T follicular helper cell (primary cell): ENCODE data around the gene EFNA1.

Experiments
- DNase-seq: peaks from one replicate; pipeline ENCODE4 v3.0.0-alpha.2; 2020; ENCODE audit warnings: low read depth
- total RNA-seq, 2 experiments: gene quantifications; one replicate each; lab custom pipeline; 2026; lab: John Stamatoyannopoulos, UW

The EFNA1 gene
- total RNA-seq: 0.09 to 3.2 reads per million in 2 experiments

- peak; percentile 27 for DNase-seq
Observed at GRCh38 chr1:155127105-155127966, at the start of gene EFNA1. TSS of gene EFNA1 (plus strand) at chr1:155127876. CDS start at chr1:155127978, 102 bp downstream.

DNA sequence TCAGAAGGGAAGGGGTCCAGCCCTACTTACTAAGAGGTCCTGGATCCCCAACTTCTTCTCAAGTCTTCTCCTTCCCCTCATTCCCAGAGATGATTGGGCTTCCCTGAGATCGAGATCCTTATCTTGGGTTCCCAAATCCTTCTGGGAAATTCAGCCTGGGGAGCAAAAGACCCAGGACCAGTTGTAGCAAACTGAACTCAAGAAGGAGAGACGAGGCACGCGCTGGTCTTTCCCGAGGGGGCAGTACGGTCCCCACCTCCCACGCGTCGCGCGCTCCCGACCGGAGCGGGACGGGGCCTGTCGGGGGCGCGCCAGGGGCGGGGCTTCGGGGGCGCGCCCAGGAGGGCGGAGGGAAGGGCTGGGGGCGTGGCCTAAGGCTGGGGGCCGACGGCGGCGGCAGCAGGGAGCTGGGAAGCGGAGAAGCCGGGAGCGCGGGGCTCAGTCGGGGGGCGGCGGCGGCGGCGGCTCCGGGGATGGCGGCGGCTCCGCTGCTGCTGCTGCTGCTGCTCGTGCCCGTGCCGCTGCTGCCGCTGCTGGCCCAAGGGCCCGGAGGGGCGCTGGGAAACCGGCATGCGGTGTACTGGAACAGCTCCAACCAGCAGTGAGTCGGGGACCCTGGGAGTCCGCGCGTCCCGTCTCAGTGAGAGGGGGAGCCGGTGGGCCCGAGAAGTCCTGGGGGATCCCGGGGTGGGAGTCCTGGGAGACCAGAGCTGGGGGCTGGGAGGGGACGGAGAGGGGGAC, 49.0 kb upstream of the EFNA1 start, which contains the start of gene EFNA3:
EFNA3 (plus strand) TSS at position 369 of the 741 bp plus-strand sequence; CDS start at position 474, 105 bp downstream.
- DNase-seq: peak; percentile 42

DNA sequence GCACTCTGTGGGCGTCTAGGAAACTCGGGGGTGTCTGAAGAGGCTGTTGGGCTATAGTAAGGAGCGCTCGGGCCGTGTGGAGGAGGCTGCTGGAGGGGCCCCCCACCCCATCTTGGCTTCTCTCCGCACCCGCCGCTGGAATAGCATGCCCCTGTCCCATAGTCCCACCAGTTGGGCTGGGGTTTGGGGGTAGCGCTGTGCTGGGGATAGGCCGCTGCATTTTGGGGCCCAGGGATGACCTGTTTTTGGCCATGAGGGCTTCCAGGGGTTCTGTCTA, 48.5 kb upstream of the EFNA1 start:
- no peak for DNase-seq

DNA sequence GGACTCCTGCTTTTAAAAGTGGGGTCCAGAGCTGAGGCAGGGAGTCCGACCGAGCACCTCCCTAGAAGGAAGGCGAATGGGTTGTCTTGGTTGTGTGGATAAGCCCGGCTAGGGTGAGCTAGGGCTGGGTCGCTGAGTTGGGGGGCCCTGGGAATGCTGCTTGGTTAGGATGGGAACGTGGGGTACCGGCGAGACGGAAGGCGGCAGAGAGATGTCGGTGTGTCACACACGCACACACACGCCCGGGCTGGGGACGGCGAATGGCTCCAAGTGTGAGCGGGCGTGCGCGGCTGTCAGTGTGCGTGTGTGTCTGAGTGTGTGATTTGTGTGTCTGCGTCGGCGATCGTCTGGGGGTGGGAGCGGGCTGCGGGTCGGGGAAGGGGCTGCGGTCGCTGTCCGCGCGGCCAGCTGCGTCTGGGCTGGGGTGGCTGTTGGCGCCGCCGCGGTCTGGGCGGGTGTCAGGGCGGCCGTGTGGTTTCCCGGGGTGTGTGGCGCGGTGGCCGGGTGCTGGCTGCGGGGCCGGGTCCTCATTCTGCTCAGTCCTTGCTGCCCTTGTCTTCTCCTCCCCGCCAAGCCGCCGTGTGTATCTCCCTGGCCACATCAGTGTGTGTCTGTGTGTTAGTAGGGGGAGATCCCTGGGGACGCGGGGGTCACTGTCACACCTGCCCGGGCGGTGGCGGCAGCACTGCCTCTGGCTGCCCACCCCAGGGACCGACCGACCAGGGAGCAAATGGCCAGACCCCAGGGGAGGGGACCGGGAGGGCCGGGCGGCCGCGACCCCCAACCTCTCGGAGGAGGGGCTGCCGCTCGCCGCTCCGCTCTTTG, 48.0 kb upstream of the EFNA1 start:
- no peak for DNase-seq

- peak; percentile 33 for DNase-seq
Observed at GRCh38 chr1:155080312-155081228, 47.1 kb upstream of the EFNA1 start.

DNA sequence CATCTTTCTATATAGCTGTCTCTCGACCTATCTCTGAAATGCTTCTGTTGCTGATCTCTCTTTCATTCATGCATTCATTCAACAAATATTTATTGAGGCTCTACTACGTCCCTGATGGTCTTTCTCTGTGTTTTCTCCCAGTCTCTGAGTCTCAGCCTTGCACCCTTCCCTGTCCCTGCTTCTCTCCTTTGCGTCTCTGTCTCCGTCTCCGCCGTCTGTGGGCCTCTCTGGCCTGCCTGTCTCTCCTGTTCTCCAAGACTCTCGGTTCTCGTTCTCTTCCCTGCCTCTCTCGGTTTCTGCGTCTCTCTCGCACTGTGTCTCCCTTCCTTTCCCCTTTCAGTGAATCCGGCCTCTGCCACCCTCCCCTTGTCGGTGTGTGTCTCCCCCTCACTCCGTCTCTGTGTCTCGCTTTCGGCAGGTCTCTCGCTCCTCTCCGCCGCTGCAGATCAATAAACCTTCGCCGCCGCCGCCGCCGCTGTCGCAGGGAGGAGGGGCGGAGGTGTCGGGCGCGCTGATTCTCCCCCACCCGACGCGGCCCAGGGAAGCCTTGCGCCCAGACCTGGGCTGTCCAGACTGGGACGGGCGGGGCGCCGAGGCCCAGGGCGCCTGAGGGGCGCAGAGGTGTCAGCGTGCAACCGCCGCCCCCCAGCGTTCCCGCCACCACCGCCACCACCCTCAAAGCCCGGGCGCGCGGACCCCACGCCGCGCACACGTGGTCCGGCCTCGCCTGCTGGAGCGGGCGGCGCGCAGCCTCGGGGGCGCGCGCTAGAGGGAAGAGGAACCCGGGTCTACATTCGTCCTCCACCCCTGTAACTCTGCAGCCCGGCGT, 46.0 kb upstream of the EFNA1 start:
- DNase-seq: peak; percentile 22

DNA sequence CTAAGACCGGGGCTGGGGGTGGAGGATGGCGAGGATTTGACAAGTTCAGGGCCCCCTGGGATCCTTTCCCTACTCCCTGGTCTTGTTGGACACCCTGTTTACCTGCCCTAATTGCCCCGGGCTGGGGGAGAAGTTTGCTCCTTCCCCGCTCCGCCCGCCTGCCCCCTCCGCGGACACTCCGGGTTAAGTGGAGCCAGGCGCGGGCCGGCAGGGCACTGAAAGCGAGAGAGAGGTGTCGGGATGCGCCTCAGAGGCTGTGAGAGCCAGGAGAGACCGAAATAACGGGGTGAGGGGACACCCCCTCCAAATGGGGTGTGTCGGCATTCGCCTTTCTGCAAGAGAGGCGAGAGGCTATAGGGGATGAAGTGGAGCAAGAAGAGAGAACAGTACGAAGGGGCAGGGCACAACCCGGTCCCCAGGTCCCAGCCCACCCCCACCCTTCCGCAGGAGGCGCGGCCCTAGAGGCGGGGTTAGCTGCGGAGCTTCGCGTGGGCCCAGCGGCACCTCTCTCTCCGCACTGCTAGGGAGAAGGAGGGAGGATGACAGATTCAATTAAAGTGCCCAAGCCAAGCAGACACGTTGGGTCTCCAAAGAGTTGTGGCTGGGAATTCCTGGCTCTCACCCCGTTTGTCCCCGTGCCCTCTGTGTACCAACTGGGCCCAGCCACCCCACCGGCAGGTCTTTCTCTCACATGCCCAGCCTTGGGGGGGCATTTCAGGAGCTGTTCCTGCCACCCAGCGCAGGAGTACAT, 45.2 kb upstream of the EFNA1 start:
- no peak for DNase-seq

DNA sequence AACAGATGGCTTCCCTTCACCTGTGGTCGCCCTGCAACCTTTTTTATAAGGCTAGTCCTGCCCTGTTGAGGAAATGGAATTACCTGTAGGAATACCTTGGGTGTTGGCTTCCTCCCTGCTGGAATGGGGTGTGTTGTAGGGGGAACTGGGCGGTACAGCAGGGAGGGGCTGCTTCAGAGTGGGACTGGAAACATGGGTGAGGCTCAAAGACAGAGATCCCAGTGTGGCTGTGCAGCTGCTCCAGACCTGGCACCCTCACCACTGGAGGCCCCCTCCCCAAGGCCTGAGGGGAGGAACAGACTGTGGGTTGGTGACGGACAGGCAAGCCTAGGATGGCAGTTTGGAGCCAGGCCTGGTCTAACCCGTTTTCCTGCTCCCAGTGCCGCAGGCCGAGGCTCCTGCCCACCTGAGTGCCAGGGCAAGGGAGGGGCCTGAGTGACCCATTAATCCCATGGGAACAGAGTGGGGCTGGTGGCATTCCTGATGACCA, 44.6 kb upstream of the EFNA1 start:
- no peak for DNase-seq

DNA sequence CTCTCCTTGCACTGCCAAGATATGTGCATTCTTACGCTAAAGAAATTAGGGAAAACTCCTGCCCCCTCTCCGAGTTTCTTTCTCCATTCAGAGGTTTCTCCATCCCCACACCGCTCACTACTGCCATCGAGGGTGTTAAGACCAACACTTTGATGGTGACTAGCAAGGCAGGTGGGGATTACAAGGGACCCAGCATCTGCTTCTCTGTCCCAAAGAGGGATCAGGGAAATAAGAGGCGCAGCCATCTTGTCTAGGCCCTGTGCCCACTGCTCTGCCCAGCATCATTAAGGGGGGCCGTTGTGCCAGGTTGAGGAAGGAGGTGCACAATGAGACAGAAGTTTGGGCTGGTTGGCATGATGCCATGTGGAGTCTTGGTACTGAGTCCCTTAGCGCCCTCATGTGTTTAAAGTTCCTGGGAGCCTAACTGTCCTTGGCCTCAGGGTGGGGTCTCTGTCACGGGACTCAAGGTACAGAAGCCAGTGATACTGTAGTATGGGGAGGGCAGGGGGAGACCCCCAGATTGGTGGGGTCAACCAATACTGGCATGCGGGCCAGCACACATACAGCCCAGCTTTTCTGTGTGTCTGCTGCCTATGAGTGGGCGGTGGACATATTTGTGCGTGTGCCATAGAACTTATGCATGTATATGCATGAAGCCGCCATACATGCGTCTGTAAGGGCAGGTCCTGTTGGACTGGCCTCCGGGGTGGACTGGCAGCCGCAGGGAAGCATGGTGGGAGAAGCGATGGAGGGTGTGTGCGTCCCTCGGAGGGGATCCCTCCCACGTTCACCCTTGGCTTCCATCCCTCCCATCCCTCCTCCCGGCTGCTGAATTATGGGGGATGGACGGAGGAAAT, 43.6 kb upstream of the EFNA1 start:
- DNase-seq: no peak

DNA sequence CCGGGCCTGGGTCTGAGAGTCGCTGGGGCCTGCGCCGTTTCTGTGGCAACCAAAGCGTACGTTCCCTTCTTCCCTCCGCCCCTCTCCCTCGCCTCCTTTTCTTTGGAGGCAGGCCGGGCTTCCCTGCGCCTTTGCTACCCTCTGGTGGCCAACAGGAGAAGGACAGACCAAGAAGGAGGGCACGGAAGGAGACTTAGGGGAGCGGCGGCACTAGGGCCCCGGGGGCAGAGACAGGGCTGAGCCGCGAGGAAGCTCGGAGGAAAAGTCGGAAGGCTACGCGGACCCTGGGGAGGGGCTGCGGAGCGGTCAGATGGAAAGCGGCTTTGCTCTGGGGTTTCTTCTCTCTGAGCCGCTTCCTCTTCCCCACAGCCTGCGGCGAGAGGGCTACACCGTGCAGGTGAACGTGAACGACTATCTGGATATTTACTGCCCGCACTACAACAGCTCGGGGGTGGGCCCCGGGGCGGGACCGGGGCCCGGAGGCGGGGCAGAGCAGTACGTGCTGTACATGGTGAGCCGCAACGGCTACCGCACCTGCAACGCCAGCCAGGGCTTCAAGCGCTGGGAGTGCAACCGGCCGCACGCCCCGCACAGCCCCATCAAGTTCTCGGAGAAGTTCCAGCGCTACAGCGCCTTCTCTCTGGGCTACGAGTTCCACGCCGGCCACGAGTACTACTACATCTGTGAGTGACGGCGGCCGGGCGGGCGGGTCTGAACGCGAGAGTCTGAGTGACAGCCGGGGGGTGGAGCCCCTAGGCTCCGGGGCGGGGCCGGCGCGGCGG, 42.8 kb upstream of the EFNA1 start:
- DNase-seq: peak; percentile 87

DNA sequence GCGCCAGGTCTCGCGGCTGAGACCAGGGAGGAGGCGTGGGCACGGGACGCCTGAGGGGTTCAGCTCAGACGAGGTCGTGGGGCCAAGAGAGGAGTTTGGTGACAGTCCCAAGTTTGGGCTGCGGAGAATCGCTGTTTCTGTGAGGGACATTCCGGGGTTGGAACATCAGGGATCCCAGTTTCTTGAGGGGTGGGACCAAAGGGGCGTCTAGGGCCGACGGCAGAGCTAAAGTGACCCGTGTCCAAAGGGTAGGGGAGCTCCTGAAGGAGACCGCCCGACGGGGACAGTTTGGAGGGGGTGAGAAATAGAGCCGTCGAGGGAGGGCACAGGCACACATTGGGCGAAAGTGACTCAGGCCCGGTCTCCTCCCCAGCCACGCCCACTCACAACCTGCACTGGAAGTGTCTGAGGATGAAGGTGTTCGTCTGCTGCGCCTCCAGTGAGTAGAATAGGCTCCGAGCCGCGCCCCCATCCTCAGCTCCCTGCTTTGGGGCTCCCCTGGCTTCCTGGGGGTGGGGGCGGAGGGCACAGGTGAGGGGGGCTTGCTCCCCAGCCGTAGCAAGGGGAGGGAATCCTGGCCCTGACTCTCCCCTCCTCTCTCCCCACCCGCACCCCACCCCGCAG, 42.1 kb upstream of the EFNA1 start:
- peak; percentile 73 for DNase-seq

- DNase-seq: peak; percentile 74
Observed at GRCh38 chr1:155086128-155086741, 41.4 kb upstream of the EFNA1 start.

DNA sequence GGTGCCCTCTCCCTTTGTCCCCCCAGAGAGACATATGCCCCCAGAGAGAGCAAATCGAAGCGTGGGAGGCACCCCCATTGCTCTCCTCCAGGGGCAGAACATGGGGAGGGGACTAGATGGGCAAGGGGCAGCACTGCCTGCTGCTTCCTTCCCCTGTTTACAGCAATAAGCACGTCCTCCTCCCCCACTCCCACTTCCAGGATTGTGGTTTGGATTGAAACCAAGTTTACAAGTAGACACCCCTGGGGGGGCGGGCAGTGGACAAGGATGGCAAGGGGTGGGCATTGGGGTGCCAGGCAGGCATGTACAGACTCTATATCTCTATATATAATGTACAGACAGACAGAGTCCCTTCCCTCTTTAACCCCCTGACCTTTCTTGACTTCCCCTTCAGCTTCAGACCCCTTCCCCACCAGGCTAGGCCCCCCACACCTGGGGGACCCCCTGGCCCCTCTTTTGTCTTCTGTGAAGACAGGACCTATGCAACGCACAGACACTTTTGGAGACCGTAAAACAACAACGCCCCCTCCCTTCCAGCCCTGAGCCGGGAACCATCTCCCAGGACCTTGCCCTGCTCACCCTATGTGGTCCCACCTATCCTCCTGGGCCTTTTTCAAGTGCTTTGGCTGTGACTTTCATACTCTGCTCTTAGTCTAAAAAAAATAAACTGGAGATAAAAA, 40.7 kb upstream of the EFNA1 start:
- no peak for DNase-seq

DNA sequence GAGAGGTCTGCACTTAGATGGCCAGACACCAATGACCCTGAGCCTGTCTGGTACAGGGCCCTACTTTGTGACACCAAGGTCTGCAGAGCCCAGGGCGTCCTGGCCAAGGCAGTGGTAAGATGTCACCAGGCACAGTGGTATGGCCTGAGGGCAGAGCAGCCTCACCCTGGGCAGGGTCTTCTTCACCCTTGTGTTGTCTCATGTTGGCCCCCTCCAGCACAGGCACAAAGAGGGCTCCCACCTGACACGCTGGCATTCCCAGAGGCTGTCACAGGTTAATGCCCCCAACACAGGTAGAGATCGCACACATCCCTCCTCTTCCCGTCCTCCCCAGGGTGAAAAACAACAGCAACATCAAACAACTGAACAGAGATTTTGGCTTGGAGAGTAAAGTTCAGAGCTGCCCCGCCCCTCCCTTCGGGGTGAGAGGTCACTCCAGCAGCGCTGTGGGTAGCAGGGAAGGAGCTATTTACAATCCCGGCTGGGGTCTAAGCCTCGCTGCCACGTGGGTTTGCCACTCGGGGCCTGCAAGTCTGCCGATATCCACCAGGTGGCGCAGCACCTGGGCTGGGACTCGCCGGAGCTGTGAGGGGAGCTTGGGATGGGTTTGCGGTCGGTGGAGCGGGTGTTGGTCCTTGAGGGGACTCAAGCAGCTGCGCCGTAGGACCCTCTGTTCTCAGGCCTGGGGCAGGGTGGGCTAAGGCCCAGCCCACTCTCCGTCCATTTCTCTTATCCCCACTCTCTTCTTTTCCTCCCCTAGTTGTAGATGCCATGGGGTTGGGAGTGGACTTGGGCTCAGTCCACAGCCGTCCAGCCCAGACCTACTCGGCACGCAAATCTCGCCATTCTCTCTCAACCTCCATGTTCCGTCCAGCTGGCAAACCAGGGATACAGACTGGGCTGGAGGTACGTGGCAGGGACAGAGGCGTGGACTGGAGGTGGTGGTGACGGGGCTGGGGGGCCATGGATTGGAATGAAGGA, 36.3 kb upstream of the EFNA1 start:
- peak; percentile 71 for DNase-seq

GRCh38 chr1:155092131-155092530, 35.5 kb upstream of the EFNA1 start:
- DNase-seq: no peak
